Omental fat pad (tissue), 4 donors: ENCODE measurements around the gene UTS2R. TPM values are rescaled to one million over a fixed set of nuclear protein-coding genes. Genes with fewer than 3 reads are reported as not detected.

Source experiments
- ATAC-seq: fragments of 150-250 bp; one replicate; pipeline ENCODE4 v1.9.1; 2016; ENCODE audit warnings: mild to moderate bottlenecking, moderate library complexity; ENCODE audit not compliant: low FRiP score
- DNase-seq: peaks from one replicate; pipeline ENCODE4 v3.0.0-alpha.2; 2019; ENCODE audit warnings: low spot score
- total RNA-seq, 4 donors: library from RNA; depleted of rRNA; stranded (reverse); fragments of >200 nt; gene quantifications; one replicate each; pipeline ENCODE4 v1.1.0, GENCODE V29; 2016
- TF ChIP-seq, protein P1 (sequence below), 3 donors: fragments of 450-650 bp; IDR thresholded peaks; one replicate each; pipeline ENCODE4 v1.5.1; 2016 to 2017; ENCODE audit warnings: antibody characterized with exemption in 3 of 3, mild to moderate bottlenecking in 3 of 3, moderate library complexity in 2 of 3

The UTS2R gene
- total RNA-seq, 4 donors from 2014 or later: not detected

DNA sequence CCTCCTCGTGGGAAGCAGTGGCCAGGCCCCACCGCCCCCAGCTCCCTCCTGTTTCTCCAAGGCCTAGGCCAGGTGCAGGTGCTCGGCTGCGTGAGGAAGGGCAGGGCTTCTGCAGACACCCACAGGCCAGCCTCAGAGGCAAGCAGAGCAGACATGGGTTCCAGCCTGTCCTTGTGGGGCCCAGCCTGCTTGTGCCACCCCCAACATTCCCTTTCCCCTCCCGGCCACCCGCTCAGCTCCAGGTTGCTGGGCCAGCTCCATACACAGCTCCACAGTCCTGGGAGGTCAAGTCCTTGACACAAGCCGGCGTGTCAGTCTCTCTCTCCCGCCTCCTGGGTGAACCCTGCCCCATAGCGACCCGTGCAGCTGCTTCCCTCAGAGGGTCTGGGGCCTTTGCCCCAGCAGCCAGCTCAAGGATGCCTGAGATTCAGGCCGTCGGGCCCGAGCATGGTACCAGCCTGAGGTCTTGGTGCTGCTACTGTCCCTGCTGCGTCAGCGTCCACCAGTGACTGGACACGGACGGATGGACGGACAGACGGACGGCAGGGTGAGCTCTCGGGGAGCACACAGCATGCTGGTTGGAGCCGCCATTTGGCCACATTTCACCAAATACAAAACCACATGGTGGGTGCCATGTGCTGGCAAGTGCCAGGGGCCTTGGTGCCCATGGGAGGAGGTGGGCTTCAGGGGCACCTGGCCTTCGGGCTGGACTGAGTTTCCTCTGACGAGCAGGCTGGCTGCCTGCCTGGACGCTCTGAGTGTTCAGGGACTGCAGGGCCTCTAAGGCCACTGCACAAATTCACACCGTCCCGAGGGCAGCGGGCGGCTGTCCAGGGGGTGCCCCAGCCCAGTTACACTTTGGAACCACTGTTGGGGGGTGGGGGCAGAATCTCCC, 46.0 kb upstream of the UTS2R start:
- TF ChIP-seq, protein P1, sequence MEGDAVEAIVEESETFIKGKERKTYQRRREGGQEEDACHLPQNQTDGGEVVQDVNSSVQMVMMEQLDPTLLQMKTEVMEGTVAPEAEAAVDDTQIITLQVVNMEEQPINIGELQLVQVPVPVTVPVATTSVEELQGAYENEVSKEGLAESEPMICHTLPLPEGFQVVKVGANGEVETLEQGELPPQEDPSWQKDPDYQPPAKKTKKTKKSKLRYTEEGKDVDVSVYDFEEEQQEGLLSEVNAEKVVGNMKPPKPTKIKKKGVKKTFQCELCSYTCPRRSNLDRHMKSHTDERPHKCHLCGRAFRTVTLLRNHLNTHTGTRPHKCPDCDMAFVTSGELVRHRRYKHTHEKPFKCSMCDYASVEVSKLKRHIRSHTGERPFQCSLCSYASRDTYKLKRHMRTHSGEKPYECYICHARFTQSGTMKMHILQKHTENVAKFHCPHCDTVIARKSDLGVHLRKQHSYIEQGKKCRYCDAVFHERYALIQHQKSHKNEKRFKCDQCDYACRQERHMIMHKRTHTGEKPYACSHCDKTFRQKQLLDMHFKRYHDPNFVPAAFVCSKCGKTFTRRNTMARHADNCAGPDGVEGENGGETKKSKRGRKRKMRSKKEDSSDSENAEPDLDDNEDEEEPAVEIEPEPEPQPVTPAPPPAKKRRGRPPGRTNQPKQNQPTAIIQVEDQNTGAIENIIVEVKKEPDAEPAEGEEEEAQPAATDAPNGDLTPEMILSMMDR (IDR thresholded peaks at IDR 0.05): no peak
- ATAC-seq: no peak
- no peak for DNase-seq

DNA sequence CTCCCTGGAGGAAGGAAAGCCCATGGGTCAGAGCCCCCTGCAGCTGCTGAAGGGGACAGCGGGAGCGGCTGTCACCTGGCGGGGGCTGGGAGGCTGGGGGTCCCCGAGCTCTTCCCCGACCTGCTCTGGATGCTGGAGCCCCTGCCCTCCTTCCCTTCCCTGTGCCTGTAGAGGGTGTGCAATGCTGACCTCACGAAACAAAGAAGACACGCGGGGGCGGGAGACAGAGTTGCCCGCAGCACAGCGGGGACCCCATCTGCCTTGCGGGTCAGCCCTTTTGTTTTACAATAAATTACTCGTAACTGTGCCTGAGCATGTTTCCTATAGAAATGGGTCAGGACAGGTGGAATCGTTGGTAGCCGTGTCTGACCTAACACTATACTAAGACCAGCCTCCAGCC, 44.3 kb upstream of the UTS2R start:
- no peak for DNase-seq
- TF ChIP-seq, protein P1 (IDR thresholded peaks at IDR 0.05): no peak
- ATAC-seq: no peak

DNA sequence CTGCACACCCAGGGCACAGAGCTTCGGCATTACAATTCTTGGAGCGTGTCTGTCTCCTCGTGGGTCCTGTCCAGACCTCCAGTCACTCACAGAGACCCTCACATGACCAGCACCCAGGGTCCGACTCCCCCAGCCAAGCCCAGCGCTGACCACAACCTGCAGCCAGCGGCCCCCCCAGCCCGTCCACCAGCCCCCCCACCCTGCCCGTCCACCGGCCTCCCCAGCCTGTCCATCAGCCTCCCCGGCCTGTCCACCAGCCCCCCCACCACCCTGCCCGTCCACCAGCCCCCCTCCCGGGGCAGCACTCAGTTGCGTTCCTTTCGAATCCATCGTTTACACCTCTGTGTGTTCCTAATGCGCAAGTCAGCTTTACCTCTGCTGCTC, 43.8 kb upstream of the UTS2R start:
- TF ChIP-seq, protein P1 (IDR thresholded peaks at IDR 0.05): no peak
- no peak for ATAC-seq
- no peak for DNase-seq

DNA sequence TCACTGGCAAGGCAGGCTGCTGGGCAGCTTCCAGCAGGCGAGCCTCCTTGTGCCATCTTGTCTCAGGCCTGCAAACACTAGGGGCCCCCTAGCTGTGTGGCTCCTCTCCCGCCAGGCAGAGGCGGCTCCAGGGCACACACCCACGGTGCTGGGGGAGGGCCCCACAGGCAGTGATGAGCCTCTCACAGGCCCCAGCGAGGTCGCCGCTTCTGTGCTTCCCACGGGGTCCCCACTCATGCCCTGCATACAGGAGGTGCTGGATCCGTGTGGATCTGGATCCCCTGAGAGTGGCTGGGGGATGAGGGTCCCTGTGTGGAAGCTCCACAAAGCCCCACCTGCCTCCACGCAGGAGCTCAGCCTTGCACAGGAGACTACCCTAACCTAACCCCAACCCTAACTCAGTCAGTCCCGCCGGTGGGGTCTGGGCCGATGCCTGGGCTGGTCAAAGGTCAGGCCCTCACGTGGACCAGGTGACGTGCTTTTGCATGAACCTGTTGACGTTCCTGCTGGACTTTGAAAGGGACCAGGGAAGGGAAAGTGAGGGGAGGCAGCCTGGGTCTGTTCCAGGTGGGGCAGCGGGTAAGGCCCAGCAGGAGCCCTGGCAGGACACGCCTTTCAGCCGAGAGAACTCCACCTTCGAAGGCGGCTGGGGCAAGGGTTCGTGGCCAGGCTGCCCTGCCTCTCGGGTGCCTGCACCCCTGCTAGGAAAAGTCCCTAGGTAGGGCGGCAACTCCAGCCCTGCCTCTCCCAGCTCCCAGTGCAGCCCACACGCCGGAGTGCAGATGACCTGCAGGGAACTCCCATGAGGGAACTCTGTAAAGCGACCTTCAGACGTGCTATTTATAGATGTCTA, 43.2 kb upstream of the UTS2R start:
- DNase-seq (no peak), ATAC-seq (no peak)
- TF ChIP-seq, protein P1 (IDR thresholded peaks at IDR 0.05): no peak

DNA sequence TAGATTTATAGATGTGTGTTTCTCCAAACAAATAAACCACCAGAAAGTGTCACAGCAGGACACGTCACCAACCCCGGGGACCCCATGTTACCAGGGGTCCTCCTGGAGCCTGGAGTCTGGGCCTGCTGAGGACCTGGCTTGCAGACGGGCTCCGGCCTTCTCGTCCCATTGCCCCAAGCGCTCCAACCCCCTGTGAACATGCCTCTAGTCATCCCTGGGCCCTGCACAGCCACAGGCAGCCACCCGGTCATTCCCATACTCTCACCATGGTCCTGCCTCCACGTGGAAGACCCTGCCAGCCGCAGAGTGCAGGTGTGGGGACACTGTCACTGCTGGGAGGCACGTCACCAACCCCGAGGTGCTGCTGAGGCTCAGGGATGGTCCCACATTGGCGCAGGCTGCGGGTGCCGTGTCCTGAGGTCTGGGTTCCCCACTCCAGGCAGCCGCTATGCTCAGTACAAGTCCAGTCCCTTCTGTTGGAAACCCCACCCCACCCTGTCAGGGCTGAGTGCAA, 42.5 kb upstream of the UTS2R start:
- ATAC-seq (no peak), DNase-seq (no peak)
- TF ChIP-seq, protein P1 (IDR thresholded peaks at IDR 0.05): no peak

DNA sequence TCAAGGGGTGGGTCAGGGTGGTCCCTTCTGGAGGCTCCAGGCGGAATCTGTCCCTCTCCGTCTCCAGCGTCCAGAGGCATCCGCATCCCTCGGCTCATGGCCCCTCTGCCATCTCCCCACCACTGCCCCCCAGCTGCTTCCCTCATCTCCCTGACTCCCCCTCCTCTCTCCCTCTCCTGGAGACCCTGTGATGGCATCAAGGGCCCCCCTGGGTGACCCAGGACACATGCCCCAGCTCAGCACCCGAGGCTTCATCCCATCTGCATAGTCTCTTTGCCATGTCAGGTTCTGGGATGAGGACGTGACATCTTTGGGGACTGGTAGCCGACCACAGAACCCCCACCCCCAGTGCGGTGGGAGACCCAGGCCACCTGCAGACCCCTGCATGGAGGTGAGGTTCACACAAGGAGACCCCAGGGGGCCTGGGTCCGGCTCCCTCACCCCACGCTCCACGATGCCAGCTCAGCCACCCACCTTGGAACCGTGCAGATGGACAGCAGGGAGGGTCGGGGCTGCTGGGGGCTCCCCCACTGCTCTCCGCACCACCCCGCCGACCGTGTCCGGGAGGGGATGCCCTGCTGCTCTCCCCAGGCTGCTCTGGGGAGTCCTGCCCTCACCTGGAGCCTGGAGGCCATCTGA, 41.8 kb upstream of the UTS2R start:
- no peak for ATAC-seq
- TF ChIP-seq, protein P1 (IDR thresholded peaks at IDR 0.05): no peak

More for the DNA sequence above, 41.8 kb upstream of the UTS2R start:
- DNase-seq: no peak
